NCI-H526 (cell line): ENCODE data around the gene MYRF.

Source experiments
- DNase-seq, 2 experiments: peaks; one replicate each; lab custom pipeline; 2025; lab: John Stamatoyannopoulos, UW

Gene MYRF

GRCh38 chr11:61718621-61719302 is 33.7 kb upstream of the MYRF start:
- DNase-seq = no peak

GRCh38 chr11:61719978-61720377 is 32.5 kb upstream of the MYRF start:
- DNase-seq = no peak

GRCh38 chr11:61720597-61720996 is 31.8 kb upstream of the MYRF start:
- DNase-seq = no peak

GRCh38 chr11:61724437-61724836 is 28.0 kb upstream of the MYRF start:
- no peak for DNase-seq

GRCh38 chr11:61725781-61726231 is 26.6 kb upstream of the MYRF start:
- no peak for DNase-seq

- DNase-seq = no peak
Observed at GRCh38 chr11:61726775-61727174, 25.7 kb upstream of the MYRF start.

- no peak for DNase-seq
Observed at GRCh38 chr11:61727401-61727811, 25.0 kb upstream of the MYRF start.

- no peak for DNase-seq
Observed at GRCh38 chr11:61728066-61728939, 24.1 kb upstream of the MYRF start.

GRCh38 chr11:61728940-61729219 is 23.6 kb upstream of the MYRF start:
- no peak for DNase-seq

GRCh38 chr11:61730240-61730994 is 22.0 kb upstream of the MYRF start:
- peak in 1 of 2 experiments; percentile 47 for DNase-seq

GRCh38 chr11:61731211-61731951 is 21.1 kb upstream of the MYRF start:
- no peak for DNase-seq

- DNase-seq = no peak
Observed at GRCh38 chr11:61731952-61732675, 20.3 kb upstream of the MYRF start.

- DNase-seq = no peak
Observed at GRCh38 chr11:61732705-61733104, 19.7 kb upstream of the MYRF start.

GRCh38 chr11:61733120-61733978 is 19.1 kb upstream of the MYRF start:
- DNase-seq = peak; percentile 47 to 89

- no peak for DNase-seq
Observed at GRCh38 chr11:61734767-61735166, 17.7 kb upstream of the MYRF start.

GRCh38 chr11:61735391-61735790 is 17.0 kb upstream of the MYRF start:
- DNase-seq = no peak

- DNase-seq = no peak
Observed at GRCh38 chr11:61736310-61736709, 16.1 kb upstream of the MYRF start.

- no peak for DNase-seq
Observed at GRCh38 chr11:61737131-61737530, 15.3 kb upstream of the MYRF start.

GRCh38 chr11:61737636-61738386 is 14.6 kb upstream of the MYRF start:
- no peak for DNase-seq

- DNase-seq = no peak
Observed at GRCh38 chr11:61738776-61739175, 13.7 kb upstream of the MYRF start.
